Natural killer cell (primary cell): ENCODE data around the gene ALDH3B1. TPM values are rescaled to one million over a fixed set of nuclear protein-coding genes. Genes with fewer than 3 reads are reported as not detected.
"Not testable (repeated sequence)": the region's sequence is repeated elsewhere in the genome, so short reads cannot be mapped to it uniquely, and the experiment has no call there.

ENCODE experiments used
- ATAC-seq, 3 donors: fragments of 150-1000 bp in 2 of 3; fragments of 200-7000 bp in 1 of 3; cut with Tn5 transposase; 1 replicate in 1 of 3; 2 replicates in 2 of 3; pipeline ENCODE4 v1.10.0; 2021; ENCODE audit warnings: mild to moderate bottlenecking in 2 of 3, moderate library complexity in 2 of 3
- DNase-seq, 2 donors: peaks; one replicate each; pipeline versions ENCODE4 v3.0.0 to v3.0.0-alpha.2; 2013 to 2021; ENCODE audit warnings: mixed read lengths in 1 of 2
- H3K27ac ChIP-seq: one replicate; pipeline ENCODE4 v1.5.1; 2013; ENCODE audit warnings: mild to moderate bottlenecking, low read length
- H3K27me3 ChIP-seq: one replicate; pipeline ENCODE4 v1.6.1; 2013; ENCODE audit warnings: low read length; ENCODE audit not compliant: control insufficient read depth, insufficient read depth
- H3K36me3 ChIP-seq: one replicate; pipeline ENCODE4 v1.6.1; 2013; ENCODE audit warnings: low read length; ENCODE audit not compliant: control insufficient read depth, insufficient read depth
- H3K4me1 ChIP-seq: one replicate; pipeline ENCODE4 v1.6.1; 2013; ENCODE audit warnings: low read length; ENCODE audit not compliant: control insufficient read depth, insufficient read depth
- H3K4me3 ChIP-seq: one replicate; pipeline ENCODE4 v1.5.1; 2013; ENCODE audit warnings: low read length
- H3K9me3 ChIP-seq: one replicate; pipeline ENCODE4 v1.6.1; 2013; ENCODE audit warnings: low read length; ENCODE audit not compliant: control insufficient read depth, insufficient read depth
- H3K27ac Mint-ChIP-seq, 2 donors: one replicate each; pipeline ENCODE4 v1.8.0; 2022; ENCODE audit warnings: mild to moderate bottlenecking in 2 of 2, mixed read lengths in 2 of 2, moderate library complexity in 1 of 2
- H3K27me3 Mint-ChIP-seq, 2 donors: one replicate each; pipeline ENCODE4 v1.8.0; 2022; ENCODE audit warnings: low read depth in 2 of 2, mixed read lengths in 2 of 2
- H3K36me3 Mint-ChIP-seq: one replicate; pipeline ENCODE4 v1.8.0; 2022; ENCODE audit warnings: mixed read lengths
- H3K4me1 Mint-ChIP-seq, 2 donors: one replicate each; pipeline ENCODE4 v1.8.0; 2022; ENCODE audit warnings: mixed read lengths in 2 of 2
- H3K4me3 Mint-ChIP-seq: one replicate; pipeline ENCODE4 v1.8.0; 2022; ENCODE audit warnings: mild to moderate bottlenecking, moderate library complexity, mixed read lengths
- H3K9me3 Mint-ChIP-seq, 2 donors: one replicate each; pipeline ENCODE4 v1.8.0; 2022; ENCODE audit warnings: mixed read lengths in 2 of 2
- CTCF ChIP-seq: fragments of 200-600 bp; IDR thresholded peaks from one replicate; pipeline ENCODE4 v1.8.0; 2022; ENCODE audit warnings: antibody characterized with exemption
- WGBS: methylation state at CpG from one replicate; pipeline ENCODE4 v1.1.7; 2013; ENCODE audit warnings: missing lambda C conversion rate; ENCODE audit not compliant: insufficient coverage; 5-methylcytosine and 5-hydroxymethylcytosine counted together
- intact Hi-C: fragments of 100-400 bp; cut with micrococcal nuclease; formaldehyde crosslinking; loops from one replicate; pipeline ENCODE4 v1.14.2; 2022
- total RNA-seq, 4 donors: library from RNA; stranded (reverse); fragments of 120-200 nt in 1 of 4; gene quantifications; one replicate each; pipeline versions ENCODE4 v1.2.3 to v1.2.4, GENCODE V29; 2013 to 2022

ALDH3B1 gene
- total RNA-seq, 3 donors from 2014 or later (not counting 1 experiment from before 2014, with no cell fraction given), result 2.4 to 9.0 (median 4.0) TPM

- ATAC-seq, H3K4me3 Mint-ChIP-seq, H3K9me3 Mint-ChIP-seq, H3K27ac Mint-ChIP-seq, intact Hi-C loops, DNase-seq, H3K27ac ChIP-seq, H3K9me3 ChIP-seq, H3K27me3 ChIP-seq, H3K27me3 Mint-ChIP-seq, H3K4me1 ChIP-seq, H3K36me3 Mint-ChIP-seq, H3K4me1 Mint-ChIP-seq, H3K4me3 ChIP-seq, H3K36me3 ChIP-seq: not testable (repeated sequence)
- WGBS, result 73% methylated on average over 16 of the region's 17 CpGs
Measured at GRCh38 chr11:67978766-67979418, 31.2 kb upstream of the ALDH3B1 start.

- H3K9me3 Mint-ChIP-seq, H3K4me1 ChIP-seq, H3K4me3 ChIP-seq, H3K27ac ChIP-seq, H3K27ac Mint-ChIP-seq, H3K9me3 ChIP-seq, H3K27me3 ChIP-seq, intact Hi-C loops, H3K4me1 Mint-ChIP-seq, ATAC-seq, DNase-seq, H3K36me3 ChIP-seq, H3K4me3 Mint-ChIP-seq, H3K36me3 Mint-ChIP-seq, H3K27me3 Mint-ChIP-seq: not testable (repeated sequence)
- WGBS, result 94% methylated on average over 10 of the region's 10 CpGs
Measured at GRCh38 chr11:67981226-67981625, 28.9 kb upstream of the ALDH3B1 start.

GRCh38 chr11:67982255-67982857 is 27.8 kb upstream of the ALDH3B1 start:
- H3K27me3 Mint-ChIP-seq, H3K27ac ChIP-seq, intact Hi-C loops, H3K9me3 ChIP-seq, ATAC-seq, DNase-seq, H3K4me1 ChIP-seq, H3K4me3 Mint-ChIP-seq, H3K36me3 Mint-ChIP-seq, H3K27ac Mint-ChIP-seq, H3K36me3 ChIP-seq, H3K27me3 ChIP-seq, H3K4me3 ChIP-seq, H3K9me3 Mint-ChIP-seq, H3K4me1 Mint-ChIP-seq: not testable (repeated sequence)
- 83% methylated on average over 7 of the region's 17 CpGs for WGBS

GRCh38 chr11:67983951-67984350 is 26.2 kb upstream of the ALDH3B1 start:
- Histone ChIP-seq H3K27me3 (no peaks in the 10 kb centered on the region), H3K36me3 (no peaks in the 10 kb centered on the region), H3K27ac (no peak overlapping the region), H3K4me1 (no peaks in the 10 kb centered on the region), H3K9me3 (no peaks in the 10 kb centered on the region), H3K4me3 (no peak overlapping the region)
- H3K4me1 Mint-ChIP-seq, result peaks cover 0 to 5% of the 10 kb centered on the region in 2 donors
- no peak for TF ChIP-seq CTCF
- DNase-seq (no peak), ATAC-seq (no peak)
- H3K27me3 Mint-ChIP-seq, result peaks cover 0 to 3% of the 10 kb centered on the region in 2 donors
- 80% methylated on average over 29 of the region's 29 CpGs for WGBS
- no peaks in the 10 kb centered on the region for H3K36me3 Mint-ChIP-seq
- no peak overlapping the region for H3K27ac Mint-ChIP-seq
- H3K4me3 Mint-ChIP-seq, result no peak overlapping the region
- no peaks in the 10 kb centered on the region for H3K9me3 Mint-ChIP-seq
- intact Hi-C loops, result no loop called here

GRCh38 chr11:67985302-67985701 is 24.8 kb upstream of the ALDH3B1 start:
- H3K27ac Mint-ChIP-seq, result not testable (repeated sequence)

GRCh38 chr11:67990546-67991346 is 19.4 kb upstream of the ALDH3B1 start:
- H3K4me1 ChIP-seq, H3K36me3 ChIP-seq, H3K4me3 ChIP-seq, H3K27ac ChIP-seq, H3K27me3 ChIP-seq, H3K36me3 Mint-ChIP-seq, H3K27me3 Mint-ChIP-seq, ATAC-seq, H3K9me3 Mint-ChIP-seq, H3K4me1 Mint-ChIP-seq, H3K27ac Mint-ChIP-seq, H3K4me3 Mint-ChIP-seq, intact Hi-C loops, H3K9me3 ChIP-seq: not testable (repeated sequence)
- DNase-seq, result peak in 1 of 2 donors; percentile 26
- WGBS, result 57% methylated on average over 38 of the region's 58 CpGs

More at GRCh38 chr11:67985302-67985701, 24.8 kb upstream of the ALDH3B1 start:
- H3K4me3 ChIP-seq, H3K27me3 ChIP-seq, H3K27me3 Mint-ChIP-seq, H3K4me1 ChIP-seq, H3K4me3 Mint-ChIP-seq, ATAC-seq, H3K4me1 Mint-ChIP-seq, H3K9me3 ChIP-seq, H3K9me3 Mint-ChIP-seq, intact Hi-C loops, H3K36me3 ChIP-seq, H3K27ac ChIP-seq, H3K36me3 Mint-ChIP-seq, DNase-seq: not testable (repeated sequence)
- WGBS, result 95% methylated on average over 2 of the region's 6 CpGs
